ENCODE results near the gene RERG.
"Not testable (repeated sequence)": the region's sequence is repeated elsewhere in the genome, so short reads cannot be mapped to it uniquely, and the experiment has no call there.

Gene RERG

GRCh38 chr12:15227004-15227679 is 5.9 kb upstream of the RERG start:
- Histone ChIP-seq H3K27me3 (ENCODE audit: insufficient read depth, low read depth, severe bottlenecking) (no peaks in the 10 kb centered on the region), H3K4me3 (ENCODE audit: low read depth, low read length) (no peak overlapping the region), H3K27ac (no peak overlapping the region), H3K9me3 (ENCODE audit: severe bottlenecking) (no peaks in the 10 kb centered on the region), H3K36me3 (no peaks in the 10 kb centered on the region)
- TF ChIP-seq, protein P1, sequence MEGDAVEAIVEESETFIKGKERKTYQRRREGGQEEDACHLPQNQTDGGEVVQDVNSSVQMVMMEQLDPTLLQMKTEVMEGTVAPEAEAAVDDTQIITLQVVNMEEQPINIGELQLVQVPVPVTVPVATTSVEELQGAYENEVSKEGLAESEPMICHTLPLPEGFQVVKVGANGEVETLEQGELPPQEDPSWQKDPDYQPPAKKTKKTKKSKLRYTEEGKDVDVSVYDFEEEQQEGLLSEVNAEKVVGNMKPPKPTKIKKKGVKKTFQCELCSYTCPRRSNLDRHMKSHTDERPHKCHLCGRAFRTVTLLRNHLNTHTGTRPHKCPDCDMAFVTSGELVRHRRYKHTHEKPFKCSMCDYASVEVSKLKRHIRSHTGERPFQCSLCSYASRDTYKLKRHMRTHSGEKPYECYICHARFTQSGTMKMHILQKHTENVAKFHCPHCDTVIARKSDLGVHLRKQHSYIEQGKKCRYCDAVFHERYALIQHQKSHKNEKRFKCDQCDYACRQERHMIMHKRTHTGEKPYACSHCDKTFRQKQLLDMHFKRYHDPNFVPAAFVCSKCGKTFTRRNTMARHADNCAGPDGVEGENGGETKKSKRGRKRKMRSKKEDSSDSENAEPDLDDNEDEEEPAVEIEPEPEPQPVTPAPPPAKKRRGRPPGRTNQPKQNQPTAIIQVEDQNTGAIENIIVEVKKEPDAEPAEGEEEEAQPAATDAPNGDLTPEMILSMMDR (IDR thresholded peaks at IDR 0.05; ENCODE audit: low read depth, low read length) = peak; percentile 63
- peak; percentile 49 for DNase-seq

DNA sequence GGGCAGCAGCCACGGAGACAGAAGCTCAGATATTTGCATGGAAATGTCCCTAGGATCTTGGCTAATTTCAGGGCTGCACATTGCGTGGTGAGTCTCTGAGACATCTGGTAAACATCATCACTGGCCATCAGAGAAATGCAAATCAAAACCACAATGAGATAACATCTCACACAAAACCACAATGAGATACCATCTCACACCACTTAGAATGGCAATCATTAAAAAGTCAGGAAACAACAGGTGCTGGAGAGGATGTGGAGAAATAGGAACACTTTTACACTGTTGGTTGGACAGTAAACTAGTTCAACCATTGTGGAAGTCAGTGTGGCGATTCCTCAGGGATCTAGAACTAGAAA is 4.6 kb upstream of the RERG start:
- not testable (repeated sequence) for H3K9me3 ChIP-seq (ENCODE audit: severe bottlenecking); H3K4me3 ChIP-seq (ENCODE audit: low read depth, low read length); H3K27me3 ChIP-seq (ENCODE audit: insufficient read depth, low read depth, severe bottlenecking); H3K27ac ChIP-seq; DNase-seq; H3K36me3 ChIP-seq

- DNase-seq = no peak
- TF ChIP-seq, protein P1 (IDR thresholded peaks at IDR 0.05; ENCODE audit: low read depth, low read length) = no peak
- no peak overlapping the region for H3K27ac ChIP-seq
- no peaks in the 10 kb centered on the region for H3K9me3 ChIP-seq (ENCODE audit: severe bottlenecking)
- no peaks in the 10 kb centered on the region for H3K36me3 ChIP-seq
- H3K27me3 ChIP-seq (ENCODE audit: insufficient read depth, low read depth, severe bottlenecking) = no peaks in the 10 kb centered on the region
- no peak overlapping the region for H3K4me3 ChIP-seq (ENCODE audit: low read depth, low read length)
These were observed 4.1 kb upstream of the RERG start for GRCh38 chr12:15225136-15225862.

DNA sequence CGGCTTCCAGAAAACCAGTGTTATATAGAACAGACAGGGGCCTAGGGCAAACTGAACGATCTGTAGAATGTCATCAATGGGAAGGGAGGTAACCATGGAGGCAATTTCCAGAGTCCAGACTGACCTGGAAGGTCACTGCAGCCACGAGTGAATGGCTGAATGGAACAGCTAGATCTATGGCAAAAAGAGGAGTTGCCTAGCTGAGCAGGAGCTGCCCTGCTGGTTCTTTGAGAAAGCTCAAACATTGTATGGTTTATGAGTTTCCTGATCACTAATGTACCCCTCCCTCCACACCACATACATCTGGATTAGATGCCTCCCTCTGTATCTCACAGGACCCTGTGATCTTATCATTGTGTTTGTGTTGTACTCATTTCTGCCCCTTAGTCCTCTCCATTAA is 1.0 kb upstream of the RERG start:
- Histone ChIP-seq H3K27ac (no peak overlapping the region), H3K36me3 (no peaks in the 10 kb centered on the region), H3K4me3 (ENCODE audit: low read depth, low read length) (no peak overlapping the region), H3K27me3 (ENCODE audit: insufficient read depth, low read depth, severe bottlenecking) (no peaks in the 10 kb centered on the region), H3K9me3 (ENCODE audit: severe bottlenecking) (no peaks in the 10 kb centered on the region)
- DNase-seq = no peak
- TF ChIP-seq, protein P1 (IDR thresholded peaks at IDR 0.05; ENCODE audit: low read depth, low read length) = no peak

DNA sequence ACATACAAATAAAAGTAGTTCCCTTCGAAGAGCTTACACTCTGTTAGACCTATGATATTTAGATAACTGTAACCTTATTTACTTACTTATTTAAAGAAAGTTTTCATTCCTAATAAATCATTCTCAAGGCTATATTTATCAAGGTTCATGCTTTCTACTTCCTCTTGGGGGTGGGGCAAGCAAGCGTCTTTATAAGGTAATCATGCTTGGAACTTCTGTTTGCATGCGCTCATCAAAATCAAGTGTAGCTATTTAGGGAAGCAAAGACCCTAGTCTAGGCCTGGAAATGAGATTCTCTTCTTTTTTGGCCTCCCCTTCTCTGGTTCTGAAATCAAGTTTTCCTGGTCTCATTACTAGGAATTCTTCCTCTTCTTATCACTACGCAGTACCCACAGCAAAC is 766 bp downstream of the RERG start:
- DNase-seq = no peak
- Histone ChIP-seq H3K9me3 (ENCODE audit: severe bottlenecking) (no peaks in the 10 kb centered on the region), H3K27me3 (ENCODE audit: insufficient read depth, low read depth, severe bottlenecking) (no peaks in the 10 kb centered on the region), H3K27ac (peak overlapping the region; percentile 61), H3K4me3 (ENCODE audit: low read depth, low read length) (peak overlapping the region; percentile 46), H3K36me3 (no peaks in the 10 kb centered on the region)
- TF ChIP-seq, protein P1 (IDR thresholded peaks at IDR 0.05; ENCODE audit: low read depth, low read length) = no peak

GRCh38 chr12:15218794-15219193 is 2.4 kb downstream of the RERG start:
- peak overlapping the region; percentile 34; the same call in 1 of the 2 replicates for H3K27ac ChIP-seq
- TF ChIP-seq, protein P1 (IDR thresholded peaks at IDR 0.05; ENCODE audit: low read depth, low read length) = no peak
- peak overlapping the region; percentile 12; the same call in 1 of the 2 replicates for H3K4me3 ChIP-seq (ENCODE audit: low read depth, low read length)
- no peaks in the 10 kb centered on the region for H3K9me3 ChIP-seq (ENCODE audit: severe bottlenecking)
- H3K27me3 ChIP-seq (ENCODE audit: insufficient read depth, low read depth, severe bottlenecking) = no peaks in the 10 kb centered on the region
- H3K36me3 ChIP-seq = no peaks in the 10 kb centered on the region
- DNase-seq = peak; percentile 42

All from WERI-Rb-1 (cell line).